Caco-2 (cell line): ENCODE data around the gene TUBG1. TPM values are rescaled to one million over a fixed set of nuclear protein-coding genes. Genes with fewer than 3 reads are reported as not detected.

ENCODE experiments used
- BruUV-seq: library from RNA; stranded (reverse); fragments of 400-500 nt; replicated peaks from 2 replicates; lab custom pipeline; 2021; lab: Mats Ljungman, UMichigan
- CTCF ChIA-PET: fragments of 300-600 bp; sonication (Branson Sonifier 250); formaldehyde crosslinking; loops from one replicate; lab custom pipeline; 2022; ENCODE audit warnings: antibody characterized with exemption; lab: Charles Lee
- POLR2A ChIA-PET: fragments of 300-600 bp; sonication (Branson Sonifier 250); formaldehyde crosslinking; loops from one replicate; lab custom pipeline; 2022; ENCODE audit warnings: antibody characterized with exemption; lab: Charles Lee
- DNase-seq, 2 experiments: peaks; one replicate each; pipeline versions ENCODE4 v3.0.0 to v3.0.0-alpha.2; 2020 to 2022
- H3K27me3 ChIP-seq: replicated peaks from 2 replicates; pipeline ENCODE4 v1.6.0; 2011; ENCODE audit warnings: low read length; ENCODE audit not compliant: control insufficient read depth, insufficient read depth
- H3K36me3 ChIP-seq: 2 replicates; pipeline ENCODE4 v1.5.1; 2011; ENCODE audit warnings: low read length; ENCODE audit not compliant: control insufficient read depth, insufficient read depth
- H3K4me1 ChIP-seq: fragments of 250-450 bp; sonication (Bioruptor Pico); 2 replicates; pipeline ENCODE4 v1.5.1; 2020; ENCODE audit warnings: mild to moderate bottlenecking
- H3K4me3 ChIP-seq: 2 replicates; pipeline ENCODE4 v1.5.1; 2011; ENCODE audit warnings: low read depth, mild to moderate bottlenecking, control low read depth, low read length
- H3K9me3 ChIP-seq: fragments of 250-450 bp; sonication (Bioruptor Pico); 2 replicates; pipeline ENCODE4 v1.5.1; 2020; ENCODE audit warnings: mild to moderate bottlenecking, moderate library complexity
- H3K27ac Mint-ChIP-seq: one replicate; pipeline ENCODE4 v1.8.0; 2022; ENCODE audit warnings: mixed read lengths; ENCODE audit not compliant: unreplicated experiment
- H3K27me3 Mint-ChIP-seq: one replicate; pipeline ENCODE4 v1.8.0; 2022; ENCODE audit warnings: mixed read lengths; ENCODE audit not compliant: insufficient read depth, unreplicated experiment
- H3K36me3 Mint-ChIP-seq: one replicate; pipeline ENCODE4 v1.8.0; 2022; ENCODE audit warnings: mild to moderate bottlenecking, mixed read lengths; ENCODE audit not compliant: insufficient read depth, unreplicated experiment
- H3K4me1 Mint-ChIP-seq: one replicate; pipeline ENCODE4 v1.8.0; 2022; ENCODE audit warnings: low read depth, mixed read lengths; ENCODE audit not compliant: unreplicated experiment
- H3K4me3 Mint-ChIP-seq: one replicate; pipeline ENCODE4 v1.8.0; 2022; ENCODE audit warnings: mild to moderate bottlenecking, moderate library complexity, mixed read lengths; ENCODE audit not compliant: unreplicated experiment
- H3K9me3 Mint-ChIP-seq: one replicate; pipeline ENCODE4 v1.8.0; 2022; ENCODE audit warnings: mixed read lengths; ENCODE audit not compliant: unreplicated experiment
- CTCF ChIP-seq, 2 experiments: fragments of 200-600 bp in 1 of 2; IDR thresholded peaks; 1 replicate in 1 of 2; 2 replicates in 1 of 2; pipeline versions ENCODE4 v1.5.1 to v1.8.0; 2011 to 2022; ENCODE audit warnings: antibody characterized with exemption in 1 of 2, control low read depth in 1 of 2, inconsistent platforms in 1 of 2, low read depth in 1 of 2, low read length in 1 of 2, mild to moderate bottlenecking in 1 of 2, moderate library complexity in 1 of 2; ENCODE audit not compliant: insufficient read depth in 1 of 2, severe bottlenecking in 1 of 2, unreplicated experiment in 1 of 2
- intact Hi-C: fragments of 100-400 bp; cut with micrococcal nuclease; formaldehyde crosslinking; loops from one replicate; pipeline ENCODE4 v1.10.0; 2022; ENCODE audit not compliant: unreplicated experiment
- total RNA-seq: library from RNA; stranded (reverse); gene quantifications from 2 replicates; pipeline ENCODE4 v1.2.3, GENCODE V29; 2022

The TUBG1 gene
- total RNA-seq, 1 experiment from 2014 or later, result 108 TPM

- H3K4me1 Mint-ChIP-seq, result no peaks in the 10 kb centered on the region
- Histone ChIP-seq H3K36me3 (peaks cover 2% of the 10 kb centered on the region), H3K27me3 (no peaks in the 10 kb centered on the region), H3K9me3 (no peaks in the 10 kb centered on the region), H3K4me1 (no peaks in the 10 kb centered on the region), H3K4me3 (no peak overlapping the region)
- no peak for TF ChIP-seq CTCF (IDR thresholded peaks at IDR 0.05; ENCODE audit: insufficient read depth in 1 of 2, low read depth in 1 of 2, low read length in 1 of 2, severe bottlenecking in 1 of 2, unreplicated experiment in 1 of 2)
- no TSS peak for BruUV-seq
- DNase-seq, result no peak
- peaks cover 50% of the 10 kb centered on the region for H3K36me3 Mint-ChIP-seq
- H3K4me3 Mint-ChIP-seq, result no peak overlapping the region
- no peak overlapping the region for H3K27ac Mint-ChIP-seq
- no peaks in the 10 kb centered on the region for H3K9me3 Mint-ChIP-seq
- POLR2A ChIA-PET, result no interaction called here
- H3K27me3 Mint-ChIP-seq, result no peaks in the 10 kb centered on the region
- intact Hi-C loops, result no loop called here
- CTCF ChIA-PET, result no interaction called here
These were observed 18.6 kb upstream of the TUBG1 start for GRCh38 chr17:42590886-42591285.

GRCh38 chr17:42591411-42591810 lies 18.1 kb upstream of the TUBG1 start:
- Mint-ChIP-seq H3K4me1 (no peaks in the 10 kb centered on the region), H3K4me3 (no peak overlapping the region), H3K9me3 (no peaks in the 10 kb centered on the region), H3K27me3 (no peaks in the 10 kb centered on the region), H3K36me3 (peaks cover 51% of the 10 kb centered on the region), H3K27ac (no peak overlapping the region)
- CTCF ChIA-PET, result no interaction called here
- H3K9me3 ChIP-seq, result no peaks in the 10 kb centered on the region
- no peaks in the 10 kb centered on the region for H3K36me3 ChIP-seq
- no peaks in the 10 kb centered on the region for H3K4me1 ChIP-seq
- no peak overlapping the region for H3K4me3 ChIP-seq
- BruUV-seq, result no TSS peak
- intact Hi-C loops, result no loop called here
- no peak for DNase-seq
- H3K27me3 ChIP-seq, result no peaks in the 10 kb centered on the region
- TF ChIP-seq CTCF (IDR thresholded peaks at IDR 0.05; ENCODE audit: insufficient read depth in 1 of 2, low read depth in 1 of 2, low read length in 1 of 2, severe bottlenecking in 1 of 2, unreplicated experiment in 1 of 2), result no peak
- POLR2A ChIA-PET, result no interaction called here

GRCh38 chr17:42596386-42596785 lies 13.1 kb upstream of the TUBG1 start:
- Histone ChIP-seq H3K4me1 (no peaks in the 10 kb centered on the region), H3K36me3 (no peaks in the 10 kb centered on the region), H3K27me3 (no peaks in the 10 kb centered on the region), H3K4me3 (no peak overlapping the region), H3K9me3 (no peaks in the 10 kb centered on the region)
- intact Hi-C loops, result no loop called here
- Mint-ChIP-seq H3K4me3 (no peak overlapping the region), H3K36me3 (peaks cover 30% of the 10 kb centered on the region), H3K27ac (no peak overlapping the region), H3K27me3 (no peaks in the 10 kb centered on the region), H3K9me3 (no peaks in the 10 kb centered on the region), H3K4me1 (no peaks in the 10 kb centered on the region)
- ChIA-PET POLR2A (no interaction called here), CTCF (interaction anchor here (0.7 kb wide), 1 partner anchor 18 kb away, joined by 5 read pairs; no protein-coding TSS in a partner anchor)
- TF ChIP-seq CTCF (IDR thresholded peaks at IDR 0.05; ENCODE audit: insufficient read depth in 1 of 2, low read depth in 1 of 2, low read length in 1 of 2, severe bottlenecking in 1 of 2, unreplicated experiment in 1 of 2), result no peak
- no peak for DNase-seq
- BruUV-seq, result no TSS peak
